HL-60 (cell line): Measurements from ENCODE around the gene CRTC3.
"Not testable (repeated sequence)": the region's sequence is repeated elsewhere in the genome, so short reads cannot be mapped to it uniquely, and the experiment has no call there.

Source experiments
- DNase-seq, 2 experiments: peaks; one replicate each; pipeline ENCODE4 v3.0.0-alpha.2; 2010 to 2020; ENCODE audit warnings: low read depth in 1 of 2, low spot score in 1 of 2
- H3K27ac ChIP-seq: fragments of 250-450 bp; sonication (Bioruptor Pico); replicated peaks from 2 replicates; pipeline ENCODE4 v1.5.1; 2020; ENCODE audit warnings: mild to moderate bottlenecking, moderate library complexity
- H3K27me3 ChIP-seq: fragments of 250-450 bp; sonication (Bioruptor Pico); 2 replicates; pipeline ENCODE4 v1.5.1; 2021; ENCODE audit warnings: mild to moderate bottlenecking, moderate library complexity; ENCODE audit not compliant: insufficient read depth, poor library complexity, severe bottlenecking
- H3K4me3 ChIP-seq: replicated peaks from 2 replicates; pipeline ENCODE4 v1.5.1; 2011; ENCODE audit warnings: mild to moderate bottlenecking, control low read depth, low read length; ENCODE audit not compliant: insufficient read depth
- CTCF ChIP-seq: IDR thresholded peaks from one replicate; pipeline ENCODE4 v1.5.1; 2011; ENCODE audit warnings: low read length, control low read depth, inconsistent platforms; ENCODE audit not compliant: insufficient read depth
- GABPA ChIP-seq: IDR thresholded peaks from 2 replicates; pipeline ENCODE4 v1.6.1; 2012; ENCODE audit warnings: low read depth
- POLR2AphosphoS5 ChIP-seq: IDR thresholded peaks from 2 replicates; pipeline ENCODE4 v1.6.1; 2012; ENCODE audit warnings: low read depth
- REST ChIP-seq: IDR thresholded peaks from 2 replicates; pipeline ENCODE4 v1.6.1; 2012; ENCODE audit warnings: low read depth; ENCODE audit not compliant: insufficient replicate concordance
- SPI1 ChIP-seq: IDR thresholded peaks from 2 replicates; pipeline ENCODE4 v1.6.1; 2012; ENCODE audit warnings: low read depth, mild to moderate bottlenecking, borderline replicate concordance

CRTC3 gene

GRCh38 chr15:90684281-90684680, 154.6 kb downstream of the CRTC3 start:
- H3K27me3 ChIP-seq, result no peaks in the 10 kb centered on the region
- H3K27ac ChIP-seq, result no peak overlapping the region
- H3K4me3 ChIP-seq, result no peak overlapping the region
- no peak for DNase-seq
- TF ChIP-seq GABPA (no peak), POLR2AphosphoS5 (no peak), SPI1 (no peak), REST (no peak), CTCF (no peak)

GRCh38 chr15:90685591-90686434, 156.1 kb downstream of the CRTC3 start:
- no peaks in the 10 kb centered on the region for H3K27me3 ChIP-seq
- H3K27ac ChIP-seq, result peak overlapping the region; percentile 75
- TF ChIP-seq GABPA, result no peak
- no peak for TF ChIP-seq POLR2AphosphoS5
- TF ChIP-seq REST, result no peak
- TF ChIP-seq SPI1, result peak; percentile 26; the same call in 1 of the 2 replicates
- TF ChIP-seq CTCF, result no peak
- DNase-seq, result peak in 1 of 2 experiments; percentile 39
- H3K4me3 ChIP-seq, result no peak overlapping the region

- TF ChIP-seq SPI1 (peak; percentile 94), REST (no peak), POLR2AphosphoS5 (peak; percentile 72; the same call in 1 of the 2 replicates), GABPA (no peak; the same call in 1 of the 2 replicates), CTCF (no peak)
- peak; percentile 39 to 69 for DNase-seq
- Histone ChIP-seq H3K4me3 (no peak overlapping the region), H3K27me3 (no peaks in the 10 kb centered on the region), H3K27ac (peak overlapping the region; percentile 75)
Observed at GRCh38 chr15:90686435-90687218, 156.9 kb downstream of the CRTC3 start.

GRCh38 chr15:90689326-90689961, 159.7 kb downstream of the CRTC3 start:
- not testable (repeated sequence) for H3K27me3 ChIP-seq, H3K27ac ChIP-seq, DNase-seq, H3K4me3 ChIP-seq
